CD4-positive, alpha-beta T cell treated with Interferon gamma for 1 hour (primary cell): Measurements from ENCODE around the gene SCYGR4.
A peak's percentile ranks its signal among the peaks of the same experiment; 100 is the strongest.
"Not testable (repeated sequence)": the region's sequence is repeated elsewhere in the genome, so short reads cannot be mapped to it uniquely, and the experiment has no call there.

ENCODE experiments used
- DNase-seq: peaks from one replicate; pipeline ENCODE4 v3.0.0-alpha.2; 2020

The SCYGR4 gene, protein sequence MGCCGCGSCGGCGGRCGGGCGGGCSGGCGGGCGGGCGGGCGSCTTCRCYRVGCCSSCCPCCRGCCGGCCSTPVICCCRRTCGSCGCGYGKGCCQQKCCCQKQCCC

DNA sequence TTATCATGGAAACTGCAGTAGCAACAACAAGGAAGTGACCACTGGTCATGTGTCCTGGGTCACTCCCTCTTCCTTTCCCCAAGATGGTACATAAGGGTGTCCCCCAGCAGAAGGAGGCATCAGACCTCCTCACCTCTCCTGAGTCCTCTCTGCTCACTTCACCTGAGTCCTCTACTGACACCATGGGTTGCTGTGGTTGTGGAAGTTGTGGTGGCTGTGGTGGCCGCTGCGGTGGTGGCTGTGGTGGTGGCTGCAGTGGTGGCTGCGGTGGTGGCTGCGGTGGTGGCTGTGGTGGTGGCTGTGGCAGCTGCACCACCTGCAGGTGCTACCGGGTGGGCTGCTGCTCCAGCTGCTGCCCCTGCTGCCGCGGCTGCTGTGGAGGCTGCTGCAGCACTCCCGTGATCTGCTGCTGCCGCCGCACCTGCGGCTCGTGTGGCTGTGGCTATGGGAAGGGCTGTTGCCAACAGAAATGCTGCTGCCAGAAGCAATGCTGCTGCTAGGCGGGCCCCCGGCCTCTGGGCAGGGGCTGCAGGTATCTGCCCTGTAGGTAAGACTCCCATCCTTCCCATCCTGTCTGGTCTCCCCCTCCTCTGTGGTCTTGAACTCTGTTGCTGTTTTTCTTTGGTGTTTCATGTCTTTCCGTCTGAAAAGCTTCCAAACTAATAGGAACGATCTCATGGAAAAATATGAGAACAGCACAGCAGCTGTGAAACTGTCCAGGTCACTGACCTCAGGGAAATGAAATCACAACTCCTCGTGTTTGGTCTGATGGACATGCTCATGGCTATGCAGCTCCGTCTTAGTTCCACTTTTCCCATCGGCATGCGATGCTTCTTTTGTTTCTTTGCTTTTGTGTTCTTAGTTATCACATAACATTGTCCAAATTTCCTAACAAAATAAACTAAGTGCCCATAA is at the start of gene SCYGR4:
Gene SCYGR4 (plus strand): TSS at position 183 of the 915 bp plus-strand sequence. CDS start 0 bp downstream, at position 183.
- DNase-seq, result no peak

DNA sequence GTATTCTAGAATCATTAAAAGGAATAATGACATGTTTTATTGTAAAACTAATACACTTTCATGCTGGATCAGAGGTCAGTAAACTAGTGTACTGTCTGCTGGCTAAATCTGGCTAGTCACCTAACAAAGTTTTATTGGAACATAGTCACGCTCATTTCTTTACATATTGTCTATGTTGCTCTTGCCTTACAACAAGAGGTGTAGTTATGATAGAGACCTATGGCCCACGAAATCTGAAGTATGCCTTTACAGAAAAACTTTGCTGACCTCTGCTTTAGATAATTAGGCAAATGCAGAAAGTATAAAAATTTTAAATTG is 48.5 kb upstream of the SCYGR4 start:
- no peak for DNase-seq

DNA sequence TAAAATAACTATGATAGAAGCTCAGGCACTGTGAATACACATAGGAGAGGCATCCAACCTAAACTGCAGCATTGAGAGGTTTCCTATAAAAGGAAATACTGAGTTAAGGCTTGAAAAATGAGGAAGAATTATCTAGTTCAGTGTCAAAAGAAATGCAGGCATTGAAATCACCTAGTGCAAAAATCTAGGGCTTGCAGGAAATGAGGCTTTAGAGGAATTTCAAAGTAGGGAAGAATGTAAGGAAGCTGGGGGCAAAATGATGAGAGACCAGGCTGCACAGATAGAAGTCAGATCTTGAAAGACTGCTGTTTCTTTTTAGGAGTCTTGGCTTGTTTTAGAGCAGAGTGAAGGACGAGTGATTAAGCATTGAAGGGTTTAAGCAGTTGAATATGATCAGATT is 46.7 kb upstream of the SCYGR4 start:
- no peak for DNase-seq

DNA sequence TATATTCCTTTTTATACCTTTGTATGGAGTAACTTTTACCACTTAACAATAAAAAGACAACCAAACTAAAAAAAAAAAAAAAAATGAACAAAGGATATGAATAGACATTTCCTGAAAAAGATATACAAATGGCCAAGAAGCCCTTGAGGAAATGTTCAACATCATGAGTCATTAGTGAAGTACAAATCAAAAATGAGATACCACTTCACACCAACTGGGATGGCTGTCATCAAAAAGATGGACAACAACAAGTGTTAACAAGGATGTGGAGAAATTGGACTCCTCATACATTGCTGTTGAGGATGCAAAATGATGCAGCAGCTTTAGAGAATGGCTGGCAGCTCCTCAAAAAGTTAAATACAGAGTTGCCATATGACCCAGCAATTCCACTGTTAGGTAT is 41.2 kb upstream of the SCYGR4 start:
- no peak for DNase-seq

DNA sequence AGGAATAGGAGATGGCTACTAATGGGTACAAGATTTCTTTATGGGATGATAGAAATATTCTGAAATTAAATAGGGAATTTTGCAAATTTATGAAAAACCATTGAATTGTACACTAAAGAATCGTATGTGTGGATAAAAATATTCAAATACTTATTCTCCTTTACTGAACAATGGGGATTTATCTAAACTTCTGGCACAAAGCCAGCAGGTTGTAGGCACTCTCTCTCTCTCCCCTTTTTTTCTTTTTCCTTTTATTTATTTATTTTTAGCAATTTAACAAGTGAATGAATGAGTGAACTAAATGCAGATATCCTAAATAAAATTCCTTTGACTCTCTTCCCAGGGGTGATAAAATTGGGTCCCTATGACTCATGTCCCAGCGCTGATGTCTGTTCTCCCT is 40.5 kb upstream of the SCYGR4 start:
- DNase-seq, result no peak

DNA sequence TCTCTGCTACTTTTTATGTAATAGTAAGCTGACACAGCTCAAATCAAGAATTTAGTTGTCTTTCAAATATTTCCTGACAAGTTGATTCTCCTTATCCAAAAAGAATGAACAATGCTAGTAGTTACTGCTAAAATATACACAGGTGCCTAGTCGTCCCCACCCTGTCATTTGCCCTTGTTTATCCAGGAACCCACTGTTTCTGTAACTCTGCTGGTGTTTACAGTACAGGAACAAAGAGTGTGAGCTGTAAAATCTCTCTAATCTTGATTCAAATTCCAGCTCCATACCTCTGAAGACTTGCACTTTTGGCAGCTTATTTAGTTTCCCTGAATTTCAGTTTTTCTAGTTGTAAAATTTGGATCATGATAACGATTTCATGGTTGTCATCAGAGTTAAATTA is 39.7 kb upstream of the SCYGR4 start:
- no peak for DNase-seq

DNA sequence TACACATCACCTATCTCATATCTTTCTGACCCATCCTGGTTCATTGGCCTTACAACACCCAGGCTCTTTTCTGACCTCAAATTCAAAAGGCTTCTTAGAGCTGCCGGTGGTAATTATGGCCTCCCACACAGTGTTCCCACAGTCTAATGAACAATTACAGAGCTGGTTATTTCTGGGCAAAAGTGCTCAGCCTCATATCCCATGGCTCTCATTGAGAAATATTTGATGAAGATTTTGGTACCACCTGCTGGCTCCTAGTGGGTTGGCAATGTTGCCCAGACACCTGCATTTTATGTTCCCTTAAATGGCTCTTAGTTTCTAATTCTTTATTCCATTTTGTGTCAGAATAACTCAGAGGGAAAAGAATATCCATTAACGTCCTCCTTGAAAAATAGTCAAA is 38.7 kb upstream of the SCYGR4 start:
- DNase-seq, result no peak

DNA sequence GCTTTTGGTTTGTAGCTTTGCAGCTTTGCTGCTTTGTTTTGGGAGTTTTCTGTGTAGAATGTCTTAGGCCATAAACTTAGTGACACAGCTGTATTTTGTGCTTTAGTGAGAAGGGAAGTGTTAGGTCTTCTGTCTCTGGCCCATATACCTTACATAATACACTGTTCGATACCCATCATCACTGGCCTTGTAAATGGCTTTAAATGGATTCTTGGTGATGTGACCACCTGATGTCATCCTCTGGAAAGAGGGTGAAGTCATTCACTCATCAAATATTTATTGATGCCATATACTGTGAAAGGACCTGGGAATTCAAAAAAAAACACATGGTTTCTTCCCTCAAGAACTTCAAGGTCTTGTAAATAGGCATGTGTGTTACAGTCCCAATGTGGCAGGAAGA is 37.5 kb upstream of the SCYGR4 start:
- DNase-seq, result no peak

DNA sequence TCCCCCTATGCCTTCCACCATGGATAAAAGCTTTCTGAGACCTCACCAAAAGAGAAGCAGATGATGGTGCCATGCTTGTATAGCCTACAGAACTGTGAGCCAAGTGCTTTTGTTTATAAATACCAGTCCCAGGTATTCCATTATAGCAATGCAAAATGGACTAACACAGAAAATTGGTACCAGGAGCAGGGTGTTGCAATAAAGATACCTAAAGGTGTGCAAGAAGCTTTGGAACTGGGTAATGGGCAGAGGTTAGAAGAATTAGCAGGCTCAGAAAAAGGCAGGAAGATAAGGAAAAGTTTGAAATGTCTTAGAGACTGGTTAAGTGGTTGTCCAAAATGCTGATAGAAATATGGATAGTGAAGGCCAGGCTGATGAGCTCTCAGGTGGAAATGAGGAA is 34.9 kb upstream of the SCYGR4 start:
- no peak for DNase-seq

DNA sequence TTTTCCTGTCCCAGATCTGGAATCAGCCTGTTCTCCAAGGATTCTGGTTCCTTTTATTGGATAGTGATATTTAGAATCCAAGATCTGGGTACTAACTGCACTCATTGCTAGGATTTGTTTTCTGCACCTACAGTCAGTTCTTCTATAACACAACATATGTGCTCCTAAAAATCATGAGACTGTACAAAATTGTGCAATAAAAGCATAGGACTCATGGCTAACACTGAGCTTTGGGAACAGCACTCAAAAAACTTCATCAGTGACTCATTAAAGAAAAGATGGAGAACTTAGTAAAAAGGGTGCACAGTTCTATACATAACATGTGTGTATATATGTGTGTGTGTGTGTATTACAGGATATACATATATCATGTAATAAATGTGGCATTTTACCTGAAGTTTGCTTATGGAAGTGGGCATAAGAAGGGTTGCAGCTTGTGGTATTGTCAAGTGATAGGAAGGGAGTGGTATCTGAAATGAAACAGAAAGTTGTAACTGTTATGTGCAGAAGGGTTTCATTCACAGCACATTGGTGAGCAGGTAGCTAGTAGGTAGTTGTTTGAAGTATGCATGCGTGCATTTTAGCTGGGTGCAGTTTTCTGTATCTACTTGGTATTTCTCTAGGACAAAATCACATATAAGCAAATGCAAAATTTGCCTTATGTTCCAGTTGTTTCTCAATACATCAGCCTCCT is 24.5 kb upstream of the SCYGR4 start:
- DNase-seq, result no peak

DNA sequence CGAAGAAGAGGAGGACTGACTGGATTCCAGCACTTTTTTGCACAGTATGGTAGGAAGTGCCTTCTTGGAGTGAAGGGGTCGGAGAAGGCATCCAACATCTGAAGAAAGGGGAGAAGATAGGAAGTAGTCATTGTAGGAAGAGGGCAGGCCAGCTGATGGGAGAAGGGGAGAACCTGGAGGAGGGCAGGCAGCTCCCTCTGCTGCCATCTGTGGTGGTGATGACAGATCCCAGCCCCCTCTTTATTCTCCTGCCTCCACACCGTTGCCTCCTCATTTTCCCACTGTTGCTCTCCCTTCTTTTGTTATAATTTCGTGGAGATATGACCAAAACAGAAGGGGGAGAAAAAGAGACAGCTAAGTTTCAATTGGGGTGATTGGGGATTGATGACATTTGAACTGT is 21.5 kb upstream of the SCYGR4 start:
- DNase-seq, result no peak

DNA sequence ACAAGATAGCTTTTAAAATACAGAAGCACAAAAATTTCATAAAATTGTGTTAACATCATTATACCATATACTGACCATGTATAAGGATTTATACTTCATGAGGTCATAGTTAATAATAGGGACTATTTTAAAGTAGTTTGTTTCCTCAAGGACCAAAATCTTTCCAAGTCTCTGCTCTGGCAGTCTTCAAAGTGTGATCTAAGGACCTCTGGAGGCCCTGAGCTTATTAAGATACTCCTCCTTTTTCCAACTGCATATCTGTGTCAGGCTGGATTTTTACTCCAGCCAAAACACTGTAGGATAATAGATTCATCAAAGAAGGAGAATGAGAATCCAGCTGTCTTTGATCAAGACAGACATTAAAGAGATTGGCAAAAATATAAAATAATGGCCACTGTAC is 20.3 kb upstream of the SCYGR4 start:
- no peak for DNase-seq

DNA sequence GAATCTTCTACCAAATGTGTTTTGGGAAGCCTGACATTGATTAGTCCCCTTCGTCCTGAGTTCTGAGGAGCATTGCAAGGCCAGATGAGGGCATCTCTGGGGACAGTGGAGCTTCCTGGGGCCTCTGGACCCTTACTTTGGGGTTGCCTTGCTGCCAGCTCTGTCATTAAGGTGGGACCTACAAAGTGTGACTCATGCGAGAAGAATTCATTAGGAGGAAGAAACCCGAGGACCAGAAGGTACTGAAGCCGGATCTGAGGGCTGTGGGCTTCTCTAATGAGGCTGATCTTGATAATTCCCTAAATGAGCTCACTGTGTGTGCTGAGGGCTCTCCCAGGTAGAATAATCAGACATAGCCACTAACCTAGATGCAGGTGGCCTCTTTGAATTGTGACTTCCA is 19.3 kb upstream of the SCYGR4 start:
- no peak for DNase-seq

DNA sequence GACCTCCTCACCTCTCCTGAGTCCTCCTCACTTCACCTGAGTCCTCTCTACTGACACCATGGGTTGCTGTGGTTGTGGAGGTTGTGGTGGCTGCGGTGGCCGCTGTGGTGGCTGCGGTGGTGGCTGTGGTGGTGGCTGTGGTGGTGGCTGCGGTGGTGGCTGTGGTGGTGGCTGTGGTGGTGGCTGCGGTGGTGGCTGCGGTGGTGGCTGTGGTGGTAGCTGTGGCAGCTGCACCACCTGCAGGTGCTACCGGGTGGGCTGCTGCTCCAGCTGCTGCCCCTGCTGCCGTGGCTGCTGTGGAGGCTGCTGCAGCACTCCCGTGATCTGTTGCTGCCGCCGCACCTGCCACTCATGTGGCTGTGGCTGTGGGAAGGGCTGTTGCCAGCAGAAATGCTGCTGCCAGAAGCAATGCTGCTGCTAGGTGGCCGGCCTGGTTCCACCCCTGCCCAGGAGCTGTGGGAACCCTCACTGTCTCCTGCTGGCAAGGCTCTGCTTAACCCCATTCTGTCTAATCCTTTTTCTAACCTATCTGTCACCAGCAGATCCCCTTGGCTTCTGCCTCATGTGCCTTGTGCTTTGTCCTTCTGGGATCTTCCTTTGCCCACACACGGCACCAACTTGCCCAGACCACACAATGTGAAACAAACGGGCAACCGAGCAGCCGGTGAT is 18.3 kb upstream of the SCYGR4 start, which contains the start of gene SCYGR2:
Gene SCYGR2 (plus strand): TSS at position 59 of the 669 bp plus-strand sequence. CDS start 0 bp downstream, at position 59.
- DNase-seq, result not testable (repeated sequence)

DNA sequence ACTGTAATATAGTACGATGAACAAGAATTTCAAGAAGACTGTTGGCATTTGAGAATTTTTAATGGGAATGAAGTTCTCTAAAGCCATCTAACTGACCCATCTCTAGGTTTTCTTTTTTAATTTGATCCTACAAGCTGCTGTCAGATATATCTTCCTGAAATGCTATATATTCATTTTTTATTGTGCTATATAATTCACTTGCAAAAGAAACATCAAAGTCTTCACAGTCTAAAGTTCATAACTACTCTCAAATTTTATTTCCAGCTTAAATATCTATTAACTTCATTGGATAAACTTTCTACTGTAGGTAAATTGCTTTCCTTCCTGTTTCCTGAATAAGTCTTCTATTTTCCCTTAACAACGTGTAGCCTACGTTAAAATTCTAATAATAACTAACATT is 14.9 kb upstream of the SCYGR4 start:
- DNase-seq, result no peak

DNA sequence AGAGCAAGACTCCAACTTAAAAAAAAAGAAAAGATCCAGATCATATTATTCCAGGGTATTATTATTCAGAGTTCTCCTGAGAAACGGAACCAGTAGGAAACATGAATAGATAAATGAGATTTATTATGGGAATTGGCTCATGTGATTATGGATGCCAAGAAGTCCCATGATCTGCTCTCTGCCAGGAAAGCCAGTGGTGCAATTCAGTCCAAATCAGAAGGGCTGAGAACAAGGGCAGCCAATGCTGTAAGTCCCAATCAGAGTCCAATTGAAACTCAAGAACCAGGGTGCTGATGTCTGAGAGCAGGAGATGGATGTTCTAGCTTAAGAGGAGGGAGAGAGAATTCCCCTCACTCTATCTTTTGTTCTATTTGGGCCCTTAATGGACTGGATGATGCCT is 10.8 kb upstream of the SCYGR4 start:
- DNase-seq, result no peak

DNA sequence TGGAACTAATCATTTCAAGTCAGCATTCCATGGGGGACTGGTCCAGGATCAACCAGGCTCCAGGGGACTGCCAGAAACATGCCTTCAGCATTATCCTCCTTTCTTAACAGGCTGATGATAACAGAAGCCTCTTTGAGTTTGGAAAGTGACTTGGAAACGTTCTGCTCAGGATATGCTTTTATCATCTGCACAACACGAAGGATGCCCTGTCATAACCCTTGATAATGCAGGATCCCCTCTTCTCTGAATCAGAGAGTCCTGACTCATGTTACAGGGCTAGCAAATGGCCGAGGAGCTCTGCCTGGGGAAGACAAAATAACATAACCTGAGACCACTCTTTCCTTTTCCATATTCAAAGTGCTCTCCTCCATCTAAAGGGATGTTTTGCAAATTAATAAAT is 9.4 kb upstream of the SCYGR4 start:
- no peak for DNase-seq

DNA sequence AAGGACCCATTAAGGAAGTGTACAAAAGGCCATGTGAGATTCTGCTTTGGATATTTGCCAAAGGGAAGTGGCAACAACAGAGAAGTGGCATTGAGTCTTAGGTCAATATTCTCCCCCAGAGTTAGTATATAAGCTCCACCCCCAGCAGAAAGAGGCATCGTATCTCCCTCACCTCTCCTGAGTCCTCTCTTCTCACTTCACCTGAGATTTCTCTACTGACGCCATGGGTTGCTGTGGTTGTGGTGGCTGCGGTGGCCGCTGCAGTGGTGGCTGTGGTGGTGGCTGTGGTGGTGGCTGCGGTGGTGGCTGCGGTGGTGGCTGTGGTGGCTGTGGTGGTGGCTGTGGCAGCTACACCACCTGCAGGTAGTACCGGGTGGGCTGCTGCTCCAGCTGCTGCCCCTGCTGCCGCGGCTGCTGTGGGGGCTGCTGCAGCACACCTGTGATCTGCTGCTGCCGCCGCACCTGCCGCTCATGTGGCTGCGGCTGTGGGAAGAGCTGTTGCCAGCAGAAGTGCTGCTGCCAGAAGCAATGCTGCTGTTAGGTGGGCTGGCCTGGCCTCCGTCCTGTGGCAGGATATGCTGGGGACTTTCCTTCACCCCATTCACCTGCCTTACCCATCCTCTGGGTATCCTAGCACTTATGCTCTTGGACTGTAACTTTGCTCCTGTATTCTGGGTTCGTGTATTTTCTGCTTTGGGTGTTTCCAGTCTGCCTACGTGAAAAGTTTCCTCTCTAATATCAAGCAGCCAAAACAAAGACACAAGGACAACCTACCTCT is 8.5 kb upstream of the SCYGR4 start:
- DNase-seq, result peak; percentile 25

DNA sequence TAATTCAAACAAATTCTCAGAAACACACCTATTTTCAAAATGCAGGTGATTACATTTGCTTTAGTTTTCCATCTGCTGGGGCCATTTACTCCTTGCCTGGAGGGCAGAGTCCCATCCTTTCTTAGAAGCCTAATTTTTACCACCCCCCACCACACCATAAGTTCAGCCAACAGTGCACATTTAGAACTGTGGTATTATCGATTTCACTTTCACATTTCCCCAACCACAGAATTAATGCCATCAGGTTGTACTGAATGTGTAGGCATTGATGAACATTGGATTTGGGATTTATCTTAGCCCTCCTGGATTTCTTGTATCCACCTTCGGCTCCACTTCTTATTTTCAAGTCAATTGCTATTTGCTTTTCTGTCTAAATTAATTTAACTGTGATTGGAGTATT is 7.2 kb upstream of the SCYGR4 start:
- DNase-seq, result no peak

DNA sequence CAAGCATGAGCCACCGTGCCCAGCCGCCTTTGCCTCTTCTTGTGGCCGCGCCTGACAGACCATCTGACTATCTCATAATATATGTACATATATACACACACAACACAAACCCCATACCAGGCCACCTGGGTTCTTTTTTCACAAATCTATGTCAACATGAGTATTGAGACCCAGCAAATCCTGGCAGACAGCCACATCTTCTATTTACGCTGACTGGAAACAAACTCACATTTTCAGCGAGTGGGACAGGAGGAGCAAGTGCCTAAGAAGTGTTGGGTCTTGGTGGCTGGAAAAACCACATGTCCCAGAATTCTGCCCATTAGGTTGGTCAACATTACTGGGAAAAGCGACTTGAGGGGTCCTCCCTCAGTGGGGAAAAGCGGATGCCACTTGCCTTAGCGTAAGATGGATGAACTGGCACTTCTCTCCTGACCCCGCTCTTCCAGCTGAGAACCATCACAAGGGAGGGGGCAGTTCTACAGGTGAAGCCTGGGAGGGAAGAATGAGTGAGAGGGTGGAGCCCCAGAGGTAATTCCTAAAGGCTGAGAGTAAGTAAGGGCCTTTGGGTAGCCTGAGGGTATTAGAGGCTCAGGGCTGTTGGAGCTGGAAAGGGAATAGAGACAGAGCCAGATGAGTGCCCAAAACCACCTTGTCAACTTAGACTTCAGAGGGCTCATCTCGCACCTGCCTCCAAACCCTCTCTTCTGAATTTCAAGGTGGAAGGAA is 4.6 kb upstream of the SCYGR4 start:
- no peak for DNase-seq

DNA sequence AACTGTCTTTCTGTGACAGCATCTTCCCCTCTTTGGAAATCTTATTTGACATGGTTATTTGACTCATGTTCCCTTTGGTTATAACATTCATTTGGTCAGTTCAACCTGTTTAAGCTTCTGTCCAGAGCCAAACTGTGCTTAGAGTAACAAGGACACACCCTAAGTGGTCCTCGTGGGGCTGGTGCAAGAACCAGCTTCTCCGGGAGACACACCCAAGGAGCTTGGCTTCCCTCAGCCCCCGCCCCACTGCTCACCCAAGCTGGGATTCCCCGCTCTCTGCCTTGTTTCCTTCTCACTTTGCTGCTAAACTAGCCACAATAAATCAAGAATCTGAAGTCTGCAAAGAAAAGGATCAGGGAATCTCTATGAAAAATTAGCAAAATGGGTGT is 4.0 kb upstream of the SCYGR4 start:
- no peak for DNase-seq

DNA sequence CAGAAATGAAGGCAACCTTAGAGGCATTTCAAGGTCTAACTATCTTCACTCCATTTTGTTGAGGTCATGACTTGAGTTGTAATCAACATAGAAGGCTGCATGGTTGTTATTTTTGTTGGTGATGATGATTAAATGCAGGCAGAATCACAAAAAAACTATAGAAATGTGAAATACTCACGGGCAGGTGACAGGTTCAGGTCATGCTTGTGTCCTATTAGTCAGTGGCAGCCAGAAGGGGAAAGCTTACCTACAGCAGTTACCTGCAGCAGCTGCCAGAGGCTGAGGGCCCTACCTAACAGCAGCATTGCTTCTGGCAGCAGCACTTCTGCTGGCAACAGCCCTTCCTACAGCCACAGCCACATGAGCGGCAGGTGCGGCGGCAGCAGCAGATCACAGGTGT is 3.1 kb upstream of the SCYGR4 start:
- DNase-seq, result no peak
